ENCODE results near the gene PLAAT5.
"Not testable (repeated sequence)": the region's sequence is repeated elsewhere in the genome, so short reads cannot be mapped to it uniquely, and the experiment has no call there.

Gene PLAAT5

DNA sequence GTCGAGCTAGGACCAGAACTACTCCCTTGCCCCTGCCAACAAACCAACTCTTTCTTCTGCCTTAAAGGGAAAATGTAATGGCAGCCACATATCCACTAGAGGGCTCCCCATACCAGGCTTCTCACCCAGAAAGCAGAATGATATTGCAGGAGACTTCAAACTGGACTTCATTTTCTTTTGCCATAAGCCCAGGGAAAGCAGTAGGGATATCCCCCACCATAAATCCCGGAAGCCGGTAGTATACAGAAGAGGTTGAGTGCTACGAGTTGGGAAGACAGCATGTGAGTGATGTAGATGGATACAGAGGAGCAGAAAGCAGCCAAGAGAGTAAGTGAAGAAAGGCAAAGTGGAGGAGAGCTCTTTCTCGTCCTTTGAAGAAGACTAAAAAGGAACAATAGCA, 12.1 kb downstream of the PLAAT5 start:
- peak; percentile 45 for DNase-seq

DNA sequence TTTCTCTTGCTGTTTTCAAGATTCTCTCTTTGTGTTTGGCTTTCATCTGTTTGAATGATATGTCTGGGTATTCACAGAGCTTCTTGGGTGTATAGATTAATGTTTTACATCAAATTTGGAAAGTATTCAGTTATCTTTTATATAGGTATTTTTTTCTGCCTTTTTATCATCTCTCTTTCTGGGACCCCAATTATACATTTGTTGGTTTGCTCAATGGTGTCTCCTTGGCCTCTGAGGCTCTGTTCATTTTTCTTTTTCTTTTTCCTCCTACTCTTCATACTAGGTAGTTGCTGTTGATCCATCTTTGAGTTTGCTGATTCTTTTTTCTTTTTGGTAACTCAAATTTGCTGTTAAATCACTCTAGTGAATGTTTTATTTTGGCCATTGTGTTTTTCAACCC, 14.3 kb downstream of the PLAAT5 start:
- DNase-seq: no peak

DNA sequence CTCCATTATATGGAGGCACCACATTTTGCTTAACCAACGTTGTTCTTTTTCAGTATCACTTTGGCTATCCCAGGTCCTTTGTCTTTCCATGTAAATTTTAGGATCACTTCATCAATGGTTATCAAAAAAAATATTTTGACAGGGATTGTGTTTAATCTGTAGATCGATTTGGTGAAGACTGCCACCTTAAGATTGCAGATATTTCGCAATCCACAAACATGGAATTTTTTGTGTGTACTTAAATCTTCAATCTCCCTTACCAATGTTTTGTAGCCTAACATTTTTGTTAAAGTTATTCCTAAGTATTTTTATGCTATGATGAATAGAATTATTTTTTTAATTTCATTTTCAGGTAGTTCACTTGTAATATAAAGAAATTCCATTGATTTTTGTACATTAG, 18.6 kb downstream of the PLAAT5 start:
- DNase-seq: no peak

DNA sequence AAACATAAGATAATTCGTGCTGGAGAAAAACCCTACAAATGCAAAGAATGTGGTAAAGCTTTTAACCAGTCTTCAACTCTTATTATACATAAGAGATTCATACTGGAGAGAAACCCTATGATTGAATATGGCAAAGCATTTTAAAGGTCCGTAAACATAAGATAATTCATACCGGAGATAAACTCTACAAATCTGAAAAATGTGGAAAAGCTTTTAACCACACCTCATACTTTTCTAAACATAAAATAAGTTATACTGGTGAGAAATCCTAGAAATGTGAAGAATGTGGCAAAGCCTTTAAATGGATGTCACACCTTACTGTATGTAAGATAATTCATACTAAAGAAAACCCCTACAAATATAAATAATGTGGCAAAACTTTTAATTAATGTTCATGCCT, 20.7 kb downstream of the PLAAT5 start:
- no peak for DNase-seq

DNA sequence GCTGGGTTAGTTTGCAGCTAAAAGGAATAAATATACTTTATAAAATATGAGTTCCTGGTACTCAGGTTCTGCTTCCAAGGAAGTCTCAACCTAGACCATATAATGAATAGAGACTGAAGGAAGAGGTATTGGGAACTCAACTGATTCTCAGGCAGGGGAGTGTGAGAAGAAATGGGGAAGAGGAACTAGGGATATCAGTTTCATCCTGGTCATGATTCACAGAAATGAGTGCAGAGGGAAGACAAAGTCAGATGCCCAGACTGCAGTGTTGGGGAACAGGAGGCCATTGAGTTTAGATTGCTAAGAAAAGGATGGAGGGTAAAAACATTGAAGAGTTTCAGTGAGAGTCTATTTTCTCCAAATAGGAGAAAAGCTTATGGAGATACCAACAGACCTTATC, 28.8 kb downstream of the PLAAT5 start:
- no peak for DNase-seq

DNA sequence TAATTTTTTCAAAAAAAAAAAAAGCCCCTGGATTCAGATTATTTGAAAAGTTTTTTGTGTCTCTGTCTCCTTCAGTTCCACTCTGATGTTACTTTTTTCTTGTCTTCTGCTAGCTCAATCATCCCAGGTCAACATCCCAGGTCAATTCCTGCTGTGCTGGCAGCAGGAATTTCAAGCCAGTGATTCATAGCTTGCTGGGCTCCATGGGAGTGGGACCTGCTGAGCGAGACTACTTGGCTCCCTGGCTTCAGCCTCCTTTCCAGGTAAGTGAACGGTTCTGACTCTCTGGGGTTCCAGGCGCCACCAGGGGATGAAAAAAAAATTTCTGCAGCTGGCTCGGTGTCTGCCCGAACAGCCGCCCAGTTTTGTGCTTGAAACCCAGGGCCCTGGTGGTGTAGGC, 31.4 kb downstream of the PLAAT5 start:
- no peak for DNase-seq

DNA sequence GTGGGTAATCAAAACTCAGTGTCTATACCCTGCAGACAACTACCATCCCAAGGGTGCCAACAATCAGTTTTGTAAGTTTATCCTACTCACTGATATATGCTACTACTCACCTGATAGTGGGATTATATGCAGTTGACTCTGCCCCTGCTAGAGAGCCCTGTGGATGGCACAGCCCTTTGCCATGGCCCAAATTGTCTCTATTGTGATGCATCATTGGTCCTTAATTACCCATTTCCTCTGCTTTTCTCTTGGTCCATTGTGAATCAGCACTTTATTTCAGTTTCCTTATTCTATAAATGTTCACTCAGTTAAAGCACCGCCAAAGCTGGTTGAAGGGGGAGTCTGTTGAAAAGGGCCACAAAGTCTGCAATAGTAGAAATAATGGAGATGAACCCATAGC, 42.3 kb downstream of the PLAAT5 start:
- no peak for DNase-seq

DNA sequence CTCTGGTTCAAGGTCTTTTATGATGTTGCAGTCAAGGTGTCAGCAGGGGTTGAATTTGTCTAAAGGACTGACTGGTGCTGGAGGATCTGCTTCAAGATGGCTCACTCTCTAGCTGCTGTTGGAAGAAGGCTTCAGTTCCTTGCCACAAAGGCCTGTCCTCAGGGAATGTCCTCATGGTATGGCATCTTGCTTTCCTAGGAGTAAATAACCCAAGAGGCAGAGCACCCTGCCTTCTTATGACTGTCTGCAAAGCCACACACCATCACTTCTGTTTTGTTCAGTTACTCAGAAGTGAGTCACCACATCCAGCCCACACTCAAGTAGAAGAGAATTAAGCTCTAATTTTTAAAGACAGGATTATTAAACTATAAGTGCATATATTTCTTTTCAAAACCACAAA, 45.2 kb downstream of the PLAAT5 start:
- DNase-seq: no peak

DNA sequence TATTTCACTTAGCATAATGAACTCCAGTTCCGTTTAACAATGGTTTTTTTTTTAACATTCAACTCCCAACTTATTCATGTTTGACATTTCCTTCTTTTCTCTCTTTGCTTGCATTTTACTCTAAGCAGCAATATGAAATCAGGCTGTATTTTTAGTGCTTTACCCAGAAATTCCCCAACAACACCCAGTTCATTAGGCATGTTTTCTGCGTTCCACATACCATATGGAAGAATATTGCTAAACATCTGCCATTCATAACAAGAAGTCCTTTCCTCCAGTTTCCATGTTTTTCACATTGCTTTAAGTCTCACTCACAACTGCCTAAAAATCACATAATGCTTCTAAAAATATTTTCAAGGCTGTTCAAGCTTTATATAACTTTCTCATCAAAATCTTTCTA, 45.8 kb downstream of the PLAAT5 start:
- DNase-seq: no peak

DNA sequence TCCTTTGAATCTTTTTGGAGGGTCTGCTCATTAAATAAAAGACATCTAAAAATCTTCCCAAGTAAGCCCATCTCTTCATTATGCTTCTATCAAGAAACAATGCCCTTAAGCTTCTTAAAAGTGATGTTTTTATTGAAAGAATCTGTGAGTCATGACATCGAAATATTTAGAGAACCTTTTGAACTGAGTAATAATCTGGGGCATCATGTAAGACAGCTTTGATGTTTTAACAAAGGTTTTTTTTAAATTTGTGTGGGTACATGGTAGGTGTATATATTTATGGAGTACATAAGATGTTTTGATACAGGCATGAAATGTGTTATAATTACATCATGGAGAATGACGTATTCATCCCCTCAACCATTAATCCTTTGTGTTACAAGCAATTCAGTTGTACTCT, 46.8 kb downstream of the PLAAT5 start:
- no peak for DNase-seq

DNA sequence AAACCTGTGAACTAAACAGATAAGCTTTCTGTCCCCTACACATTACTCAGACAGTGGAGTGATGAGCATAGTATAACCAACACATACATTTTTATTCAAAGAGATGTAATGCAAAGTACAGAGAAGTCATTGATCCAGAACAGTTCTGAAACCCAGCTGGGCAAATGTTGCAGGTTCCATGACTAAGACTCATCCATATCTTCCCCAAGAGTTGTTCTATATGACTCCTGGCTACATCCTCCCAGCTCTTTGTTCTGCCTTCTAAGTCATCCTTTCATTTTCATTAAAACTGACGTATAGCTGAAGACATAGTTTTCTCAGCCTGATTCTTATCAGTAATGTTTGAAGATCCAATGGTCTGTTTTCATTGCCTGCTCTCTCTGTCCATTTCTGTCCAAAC, 47.3 kb downstream of the PLAAT5 start:
- no peak for DNase-seq

DNA sequence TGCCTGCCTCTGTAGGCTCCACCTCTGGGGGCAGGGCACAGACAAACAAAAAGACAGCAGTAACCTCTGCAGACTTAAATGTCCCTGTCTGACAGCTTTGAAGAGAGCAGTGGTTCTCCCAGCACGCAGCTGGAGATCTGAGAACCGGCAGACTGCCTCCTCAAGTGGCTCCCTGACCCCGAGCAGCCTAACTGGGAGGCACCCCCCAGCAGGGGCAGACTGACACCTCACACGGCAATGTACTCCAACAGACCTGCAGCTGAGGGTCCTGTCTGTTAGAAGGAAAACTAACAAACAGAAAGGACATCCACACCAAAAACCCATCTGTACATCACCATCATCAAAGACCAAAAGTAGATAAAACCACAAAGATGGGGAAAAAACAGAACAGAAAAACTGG, 55.1 kb downstream of the PLAAT5 start:
- DNase-seq: not testable (repeated sequence)

DNA sequence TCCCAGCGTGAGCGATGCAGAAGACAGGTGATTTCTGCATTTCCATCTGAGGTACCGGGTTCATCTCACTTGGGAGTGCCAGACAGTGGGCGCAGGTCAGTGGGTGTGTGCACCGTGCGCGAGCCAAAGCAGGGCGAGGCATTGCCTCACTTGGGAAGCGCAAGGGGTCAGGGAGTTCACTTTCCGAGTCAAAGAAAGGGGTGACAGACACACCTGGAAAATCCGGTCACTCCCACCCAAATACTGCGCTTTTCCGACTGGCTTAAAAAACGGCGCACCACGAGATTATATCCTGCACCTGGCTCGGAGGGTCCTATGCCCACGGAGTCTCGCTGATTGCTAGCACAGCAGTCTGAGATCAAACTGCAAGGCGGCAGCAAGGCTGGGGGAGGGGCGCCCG, 55.6 kb downstream of the PLAAT5 start:
- DNase-seq: not testable (repeated sequence)

DNA sequence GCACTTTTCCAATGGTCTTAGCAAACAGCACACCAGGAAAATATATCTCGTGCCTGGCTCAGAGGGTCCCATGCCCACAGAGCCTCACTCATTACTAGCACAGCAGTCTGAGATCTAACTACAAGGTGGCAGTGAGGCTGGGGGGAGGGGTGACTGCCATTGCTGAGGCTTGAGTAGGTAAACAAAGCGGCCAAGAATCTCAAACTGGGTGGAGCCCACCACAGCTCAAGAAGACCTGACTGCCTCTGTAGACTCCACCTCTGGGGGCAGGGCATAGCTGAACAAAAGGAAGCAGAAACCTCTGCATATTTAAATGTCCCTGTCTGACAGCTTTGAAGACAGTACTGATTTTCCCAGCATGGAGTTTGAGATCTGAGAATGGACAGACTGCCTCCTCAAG, 60.2 kb downstream of the PLAAT5 start:
- DNase-seq: not testable (repeated sequence)

DNA sequence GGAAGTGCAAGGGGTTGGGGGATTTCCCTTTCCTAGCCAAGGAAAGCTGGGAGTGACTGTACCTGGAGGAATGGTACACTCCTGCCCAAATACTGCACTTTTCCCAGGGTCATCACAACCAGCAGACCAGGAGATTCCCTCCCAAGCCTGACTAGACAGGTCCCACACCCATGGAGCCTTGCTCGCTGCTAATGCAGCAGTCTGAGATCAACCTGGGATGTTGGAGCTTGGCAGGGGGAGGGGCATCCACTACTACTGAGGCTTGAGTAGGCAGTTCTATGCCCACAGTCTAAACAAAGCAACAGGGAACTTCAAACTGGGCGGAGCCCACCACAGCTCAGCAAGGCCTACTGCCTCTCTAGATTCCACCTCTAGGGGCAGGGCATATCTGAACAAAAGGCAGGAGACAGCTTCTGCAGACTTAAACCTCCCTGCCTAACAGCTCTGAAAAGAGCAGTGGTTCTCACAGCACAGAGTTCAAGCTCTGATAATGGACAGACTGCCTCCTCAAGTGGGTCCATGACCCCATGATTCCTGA, 62.9 kb downstream of the PLAAT5 start:
- no peak for DNase-seq

DNA sequence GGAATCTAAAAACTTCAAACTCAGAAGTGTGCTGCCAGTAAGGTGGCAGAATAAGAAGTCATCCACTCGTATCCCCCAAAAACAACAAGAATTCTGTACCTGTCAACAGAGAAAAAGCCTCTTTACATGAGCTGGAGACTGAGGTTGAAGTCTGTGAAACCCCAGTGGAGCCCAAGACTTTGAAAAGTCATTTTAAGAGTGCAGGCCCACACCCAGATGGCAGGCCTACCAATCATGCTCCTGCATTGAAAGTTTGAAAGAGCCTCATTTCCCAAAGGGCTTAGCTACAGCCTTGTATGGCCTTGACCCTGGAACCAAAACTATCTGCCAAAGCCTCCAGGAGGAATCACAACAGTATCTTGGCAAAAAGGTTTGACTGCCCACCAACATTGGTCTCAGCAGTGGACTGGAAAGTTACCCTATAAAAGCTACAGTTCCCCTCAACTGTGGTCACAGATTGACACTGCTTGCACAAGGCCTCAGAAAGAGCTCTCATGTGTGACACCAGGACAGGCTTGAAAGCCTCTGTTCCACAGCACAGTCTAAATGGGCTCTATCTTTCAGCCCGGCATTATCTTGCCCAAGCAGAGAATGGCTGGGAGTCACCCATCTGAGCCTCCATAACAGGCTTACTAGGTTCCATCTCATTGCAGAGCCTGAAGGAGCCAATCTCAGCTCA, 73.7 kb downstream of the PLAAT5 start:
- no peak for DNase-seq

Data from GDM1 (cell line).